ENCODE measurements around the gene ICA1. TPM values are rescaled to one million over a fixed set of nuclear protein-coding genes. Genes with fewer than 3 reads are reported as not detected.
A peak's percentile ranks its signal among the peaks of the same experiment; 100 is the strongest.

The ICA1 gene
- total RNA-seq, 6 experiments from 2014 or later: not detected

DNA sequence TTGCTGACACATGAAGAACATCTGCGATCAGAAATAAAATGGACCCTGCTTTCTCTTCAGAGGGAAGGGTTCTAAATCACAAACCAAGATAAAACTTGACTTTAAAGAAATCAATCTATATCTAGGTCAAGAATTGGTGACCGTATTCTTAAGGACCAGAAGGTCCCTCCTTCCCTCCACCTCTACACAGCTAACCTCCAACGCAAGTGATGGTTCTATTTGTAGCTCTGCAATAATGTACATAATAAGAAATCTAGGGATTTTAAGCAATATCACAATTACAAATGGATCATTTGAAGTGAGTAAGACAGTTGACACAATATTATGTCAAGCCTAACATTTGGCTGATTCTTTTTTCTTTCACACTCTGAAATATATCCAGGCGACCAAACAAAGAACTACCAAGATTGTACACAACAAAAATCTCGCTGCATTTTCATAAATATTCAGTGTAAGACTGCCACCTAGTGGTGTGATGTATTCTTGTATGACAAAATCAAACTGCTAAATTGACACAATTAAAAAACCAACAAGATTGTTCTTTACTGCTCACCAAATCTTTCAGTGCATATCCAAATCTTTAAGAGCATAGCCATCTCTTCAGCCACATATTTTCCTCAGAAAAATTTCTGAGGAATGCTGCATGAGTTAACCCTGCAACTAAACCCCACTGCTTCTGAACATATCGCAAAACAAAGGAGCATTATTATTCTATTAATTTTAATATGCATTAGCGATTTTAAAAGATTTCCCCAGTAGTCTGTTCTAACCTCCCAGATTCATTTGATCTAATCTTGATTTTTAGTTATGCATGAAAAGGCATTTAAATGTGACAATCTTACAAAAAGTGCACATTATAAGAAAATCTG, 44.5 kb downstream of the ICA1 start:
- peaks cover 7% of the 10 kb centered on the region for H3K27me3 Mint-ChIP-seq (ENCODE audit: insufficient read depth)
- no peaks in the 10 kb centered on the region for H3K36me3 Mint-ChIP-seq (ENCODE audit: low read depth)
- DNase-seq: peak; percentile 76
- H3K4me3 Mint-ChIP-seq: no peak overlapping the region
- TF ChIP-seq, protein P1, sequence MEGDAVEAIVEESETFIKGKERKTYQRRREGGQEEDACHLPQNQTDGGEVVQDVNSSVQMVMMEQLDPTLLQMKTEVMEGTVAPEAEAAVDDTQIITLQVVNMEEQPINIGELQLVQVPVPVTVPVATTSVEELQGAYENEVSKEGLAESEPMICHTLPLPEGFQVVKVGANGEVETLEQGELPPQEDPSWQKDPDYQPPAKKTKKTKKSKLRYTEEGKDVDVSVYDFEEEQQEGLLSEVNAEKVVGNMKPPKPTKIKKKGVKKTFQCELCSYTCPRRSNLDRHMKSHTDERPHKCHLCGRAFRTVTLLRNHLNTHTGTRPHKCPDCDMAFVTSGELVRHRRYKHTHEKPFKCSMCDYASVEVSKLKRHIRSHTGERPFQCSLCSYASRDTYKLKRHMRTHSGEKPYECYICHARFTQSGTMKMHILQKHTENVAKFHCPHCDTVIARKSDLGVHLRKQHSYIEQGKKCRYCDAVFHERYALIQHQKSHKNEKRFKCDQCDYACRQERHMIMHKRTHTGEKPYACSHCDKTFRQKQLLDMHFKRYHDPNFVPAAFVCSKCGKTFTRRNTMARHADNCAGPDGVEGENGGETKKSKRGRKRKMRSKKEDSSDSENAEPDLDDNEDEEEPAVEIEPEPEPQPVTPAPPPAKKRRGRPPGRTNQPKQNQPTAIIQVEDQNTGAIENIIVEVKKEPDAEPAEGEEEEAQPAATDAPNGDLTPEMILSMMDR (IDR thresholded peaks at IDR 0.05): peak; percentile 93
- H3K9me3 Mint-ChIP-seq: no peaks in the 10 kb centered on the region
- peaks cover 36% of the 10 kb centered on the region for H3K4me1 Mint-ChIP-seq (ENCODE audit: low read depth)
- no peak overlapping the region for H3K27ac Mint-ChIP-seq

DNA sequence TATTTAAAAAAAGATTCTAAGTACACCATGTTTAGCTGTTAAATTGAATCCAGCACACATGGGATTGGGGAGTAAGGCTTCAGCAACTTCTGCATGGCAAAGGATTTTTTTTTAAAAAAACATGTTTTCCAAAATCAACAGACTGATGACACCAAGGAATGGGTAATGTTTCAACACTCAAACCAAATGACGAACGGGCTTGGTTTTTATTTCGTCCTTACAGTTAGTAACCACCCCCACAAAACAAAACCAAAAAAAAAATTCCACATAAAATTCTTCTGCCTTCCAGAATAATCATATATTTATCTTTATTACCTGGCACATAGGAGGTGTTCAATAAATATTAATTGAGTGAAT, 45.7 kb downstream of the ICA1 start:
- DNase-seq: no peak
- Mint-ChIP-seq H3K9me3 (no peaks in the 10 kb centered on the region), H3K27ac (no peak overlapping the region), H3K4me3 (no peak overlapping the region), H3K27me3 (ENCODE audit: insufficient read depth) (peaks cover 7% of the 10 kb centered on the region), H3K4me1 (ENCODE audit: low read depth) (peaks cover 36% of the 10 kb centered on the region), H3K36me3 (ENCODE audit: low read depth) (no peaks in the 10 kb centered on the region)
- TF ChIP-seq, protein P1 (IDR thresholded peaks at IDR 0.05): no peak

DNA sequence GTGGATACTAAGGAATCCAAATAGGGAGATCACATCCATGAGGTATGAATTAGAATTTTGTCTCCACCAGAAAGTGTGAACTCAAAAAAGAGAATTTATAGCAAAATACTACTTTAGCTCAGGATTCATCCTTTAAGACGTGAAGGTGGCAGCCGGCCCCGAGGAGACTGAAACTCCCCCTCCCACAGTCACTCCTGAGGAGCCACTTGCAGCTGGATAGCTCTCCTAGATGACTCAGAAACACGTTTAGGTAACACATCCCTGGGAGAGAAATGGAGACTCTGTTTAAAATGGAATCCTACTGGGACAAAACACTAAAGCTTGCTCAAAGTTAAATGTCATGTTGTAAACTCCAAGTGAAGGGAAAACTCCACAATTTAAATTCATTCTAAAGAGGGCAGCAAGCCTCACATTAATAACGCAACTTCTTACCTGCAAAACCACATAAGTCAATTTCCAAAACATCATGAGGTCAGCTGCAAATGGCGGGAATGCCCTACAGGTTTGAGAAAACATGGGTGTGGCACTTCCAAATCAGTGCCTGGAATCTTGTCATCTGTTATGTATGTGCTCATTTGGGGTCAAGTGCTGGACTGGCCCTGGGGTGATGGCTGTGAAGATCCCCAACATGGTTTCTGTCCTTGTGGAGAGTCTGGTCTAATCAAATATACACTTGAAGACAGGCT, 46.2 kb downstream of the ICA1 start:
- peaks cover 36% of the 10 kb centered on the region for H3K4me1 Mint-ChIP-seq (ENCODE audit: low read depth)
- no peaks in the 10 kb centered on the region for H3K36me3 Mint-ChIP-seq (ENCODE audit: low read depth)
- TF ChIP-seq, protein P1 (IDR thresholded peaks at IDR 0.05): no peak
- no peak for DNase-seq
- H3K27me3 Mint-ChIP-seq (ENCODE audit: insufficient read depth): peaks cover 7% of the 10 kb centered on the region
- H3K4me3 Mint-ChIP-seq: no peak overlapping the region
- H3K9me3 Mint-ChIP-seq: no peaks in the 10 kb centered on the region
- H3K27ac Mint-ChIP-seq: no peak overlapping the region

- Mint-ChIP-seq H3K27me3 (ENCODE audit: insufficient read depth) (peaks cover 8% of the 10 kb centered on the region), H3K36me3 (ENCODE audit: low read depth) (no peaks in the 10 kb centered on the region), H3K4me1 (ENCODE audit: low read depth) (peaks cover 36% of the 10 kb centered on the region), H3K4me3 (peak overlapping the region; percentile 38), H3K27ac (no peak overlapping the region; the same call in 1 of the 2 replicates), H3K9me3 (no peaks in the 10 kb centered on the region)
- TF ChIP-seq, protein P1 (IDR thresholded peaks at IDR 0.05): no peak
- DNase-seq: peak; percentile 72
Measured at GRCh38 chr7:8214244-8214824, 47.6 kb downstream of the ICA1 start.

DNA sequence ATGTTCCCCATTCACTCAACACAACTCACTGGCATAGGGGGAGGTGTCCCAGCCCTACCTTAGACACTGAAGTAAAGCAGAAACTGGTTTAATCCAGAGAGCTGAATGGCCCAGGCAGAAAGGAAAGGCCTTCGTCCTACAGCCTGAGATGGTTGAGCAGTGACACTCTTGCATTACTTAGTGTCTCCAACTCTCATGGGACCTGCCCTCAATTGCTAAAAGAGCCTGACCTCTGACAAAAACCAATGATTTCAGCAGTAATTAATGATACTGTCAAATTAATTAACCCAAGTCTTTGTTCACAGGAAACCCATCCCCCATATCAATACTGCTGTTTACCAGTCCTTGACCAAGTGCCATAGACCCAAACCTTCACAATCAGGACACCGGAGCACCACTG, 48.6 kb downstream of the ICA1 start:
- Mint-ChIP-seq H3K36me3 (ENCODE audit: low read depth) (no peaks in the 10 kb centered on the region), H3K4me1 (ENCODE audit: low read depth) (peaks cover 36% of the 10 kb centered on the region), H3K27ac (no peak overlapping the region), H3K9me3 (no peaks in the 10 kb centered on the region), H3K27me3 (ENCODE audit: insufficient read depth) (peaks cover 11% of the 10 kb centered on the region), H3K4me3 (no peak overlapping the region)
- DNase-seq: no peak
- TF ChIP-seq, protein P1 (IDR thresholded peaks at IDR 0.05): no peak
